Mucosa of rectum (tissue), 2 donors: Measurements from ENCODE around the gene KLHDC4.

Experiments used
- H3K27ac ChIP-seq, 2 donors: one replicate each; pipeline ENCODE4 v1.7.0; 2013; ENCODE audit warnings: inconsistent platforms in 2 of 2, low read depth in 2 of 2, low read length in 2 of 2
- H3K27me3 ChIP-seq, 2 donors: one replicate each; pipeline ENCODE4 v1.7.0; 2013; ENCODE audit warnings: low read length in 2 of 2; ENCODE audit not compliant: control insufficient read depth in 2 of 2, insufficient read depth in 2 of 2
- H3K36me3 ChIP-seq, 2 donors: one replicate each; pipeline ENCODE4 v1.7.0; 2013; ENCODE audit warnings: low read length in 2 of 2; ENCODE audit not compliant: control insufficient read depth in 2 of 2, insufficient read depth in 2 of 2
- H3K4me1 ChIP-seq, 2 donors: one replicate each; pipeline ENCODE4 v1.7.0; 2013; ENCODE audit warnings: low read length in 2 of 2, mild to moderate bottlenecking in 1 of 2; ENCODE audit not compliant: control insufficient read depth in 2 of 2, insufficient read depth in 2 of 2
- H3K4me3 ChIP-seq, 2 donors: one replicate each; pipeline ENCODE4 v1.7.0; 2013; ENCODE audit warnings: low read length in 2 of 2
- H3K9ac ChIP-seq, 2 donors: one replicate each; pipeline ENCODE4 v1.7.0; 2013; ENCODE audit warnings: low read length in 2 of 2, low read depth in 1 of 2, mild to moderate bottlenecking in 1 of 2
- H3K9me3 ChIP-seq, 2 donors: one replicate each; pipeline ENCODE4 v1.7.0; 2013; ENCODE audit warnings: low read length in 2 of 2; ENCODE audit not compliant: control insufficient read depth in 2 of 2
- donor health status: healthy.
- donor health status: Normal muscosa, but diverticular disease.

KLHDC4 gene

GRCh38 chr16:87765473-87765775 lies 362 bp downstream of the KLHDC4 start:
- H3K36me3 ChIP-seq: peaks cover 8 to 24% of the 10 kb centered on the region in 2 donors
- peaks cover 12 to 25% of the 10 kb centered on the region in 2 donors for H3K4me1 ChIP-seq
- peak overlapping the region; percentile 81 to 83 for H3K9ac ChIP-seq
- peak overlapping the region; percentile 90 for H3K4me3 ChIP-seq
- no peaks in the 10 kb centered on the region for H3K27me3 ChIP-seq
- peak overlapping the region; percentile 84 to 88 for H3K27ac ChIP-seq
- no peaks in the 10 kb centered on the region for H3K9me3 ChIP-seq

GRCh38 chr16:87764600-87765472 lies 950 bp downstream of the KLHDC4 start:
- Histone ChIP-seq H3K9me3 (no peaks in the 10 kb centered on the region), H3K27me3 (no peaks in the 10 kb centered on the region), H3K36me3 (peaks cover 8 to 24% of the 10 kb centered on the region in 2 donors), H3K4me3 (peak overlapping the region; percentile 90), H3K9ac (peak overlapping the region; percentile 81 to 83), H3K27ac (peak overlapping the region; percentile 84 to 88), H3K4me1 (peaks cover 12 to 25% of the 10 kb centered on the region in 2 donors)

GRCh38 chr16:87762620-87763019 lies 3.2 kb downstream of the KLHDC4 start:
- Histone ChIP-seq H3K9ac (peak overlapping the region in 1 of 2 donors; percentile 28), H3K27me3 (no peaks in the 10 kb centered on the region), H3K4me3 (no peak overlapping the region), H3K9me3 (no peaks in the 10 kb centered on the region), H3K27ac (peak overlapping the region in 1 of 2 donors; percentile 90), H3K4me1 (peaks cover 12 to 25% of the 10 kb centered on the region in 2 donors), H3K36me3 (peaks cover 14 to 34% of the 10 kb centered on the region in 2 donors)

- peaks cover 14 to 34% of the 10 kb centered on the region in 2 donors for H3K36me3 ChIP-seq
- peak overlapping the region in 1 of 2 donors; percentile 65 for H3K9ac ChIP-seq
- H3K9me3 ChIP-seq: no peaks in the 10 kb centered on the region
- H3K4me3 ChIP-seq: peak overlapping the region in 1 of 2 donors; percentile 14
- peak overlapping the region in 1 of 2 donors; percentile 90 for H3K27ac ChIP-seq
- no peaks in the 10 kb centered on the region for H3K27me3 ChIP-seq
- H3K4me1 ChIP-seq: peaks cover 12 to 25% of the 10 kb centered on the region in 2 donors
Measured at GRCh38 chr16:87762071-87762571, 3.7 kb downstream of the KLHDC4 start.

- H3K9ac ChIP-seq: no peak overlapping the region
- no peaks in the 10 kb centered on the region for H3K27me3 ChIP-seq
- H3K36me3 ChIP-seq: peaks cover 21 to 43% of the 10 kb centered on the region in 2 donors
- H3K4me1 ChIP-seq: peaks cover 12 to 25% of the 10 kb centered on the region in 2 donors
- H3K4me3 ChIP-seq: no peak overlapping the region
- H3K27ac ChIP-seq: no peak overlapping the region
- no peaks in the 10 kb centered on the region for H3K9me3 ChIP-seq
Measured at GRCh38 chr16:87761060-87761459, 4.7 kb downstream of the KLHDC4 start.

- peaks cover 38 to 62% of the 10 kb centered on the region in 2 donors for H3K36me3 ChIP-seq
- no peak overlapping the region for H3K4me3 ChIP-seq
- no peak overlapping the region for H3K27ac ChIP-seq
- H3K4me1 ChIP-seq: peaks cover 2 to 12% of the 10 kb centered on the region in 2 donors
- no peak overlapping the region for H3K9ac ChIP-seq
- H3K9me3 ChIP-seq: no peaks in the 10 kb centered on the region
- no peaks in the 10 kb centered on the region for H3K27me3 ChIP-seq
Measured at GRCh38 chr16:87757841-87758426, 7.9 kb downstream of the KLHDC4 start.

- Histone ChIP-seq H3K9me3 (no peaks in the 10 kb centered on the region), H3K27me3 (no peaks in the 10 kb centered on the region), H3K4me3 (no peak overlapping the region), H3K36me3 (peaks cover 48 to 59% of the 10 kb centered on the region in 2 donors), H3K9ac (no peak overlapping the region), H3K27ac (no peak overlapping the region), H3K4me1 (no peaks in the 10 kb centered on the region)
Measured at GRCh38 chr16:87754535-87754934, 11.3 kb downstream of the KLHDC4 start.

- H3K27ac ChIP-seq: no peak overlapping the region
- H3K4me3 ChIP-seq: no peak overlapping the region
- no peak overlapping the region for H3K9ac ChIP-seq
- H3K9me3 ChIP-seq: no peaks in the 10 kb centered on the region
- no peaks in the 10 kb centered on the region for H3K4me1 ChIP-seq
- no peaks in the 10 kb centered on the region for H3K27me3 ChIP-seq
- peaks cover 59 to 60% of the 10 kb centered on the region in 2 donors for H3K36me3 ChIP-seq
Measured at GRCh38 chr16:87747626-87748414, 18.0 kb downstream of the KLHDC4 start.

GRCh38 chr16:87746178-87746577 lies 19.6 kb downstream of the KLHDC4 start:
- H3K4me1 ChIP-seq: no peaks in the 10 kb centered on the region
- peaks cover 60 to 61% of the 10 kb centered on the region in 2 donors for H3K36me3 ChIP-seq
- H3K27ac ChIP-seq: no peak overlapping the region
- H3K9me3 ChIP-seq: no peaks in the 10 kb centered on the region
- no peaks in the 10 kb centered on the region for H3K27me3 ChIP-seq
- no peak overlapping the region for H3K9ac ChIP-seq
- H3K4me3 ChIP-seq: no peak overlapping the region
